ENCODE data around the gene PRRG3.

- TF ChIP-seq CTCF (IDR thresholded peaks at IDR 0.05) (no peak), NR1H2 (CRISPR knock-in tag; IDR thresholded peaks at IDR 0.05) (no peak), ATF3 (CRISPR knock-in tag; conservative IDR thresholded peaks at IDR 0.05) (no peak), ZNF425 (CRISPR knock-in tag; conservative IDR thresholded peaks at IDR 0.05) (no peak), ZNF416 (CRISPR knock-in tag; IDR thresholded peaks at IDR 0.05) (no peak)
Observed at GRCh38 chrX:151742311-151742710, 47.1 kb downstream of the PRRG3 start.

Measured in WTC11 (cell line).